GM12878 (cell line): Measurements from ENCODE around the gene SLC24A3. TPM values are rescaled to one million over a fixed set of nuclear protein-coding genes. Genes with fewer than 3 reads are reported as not detected.

Experiments
- ATF7 ChIP-seq: fragments of 450-650 bp; IDR thresholded peaks from 2 replicates; pipeline ENCODE4 v1.6.1; 2016; ENCODE audit warnings: low read depth, mild to moderate bottlenecking
- CEBPZ ChIP-seq: fragments of 150-350 bp; IDR thresholded peaks from 2 replicates; pipeline ENCODE4 v1.6.1; 2016; ENCODE audit warnings: low read depth, low read length
- CREB1 ChIP-seq: IDR thresholded peaks from 2 replicates; pipeline ENCODE4 v1.6.1; 2012; ENCODE audit warnings: low read depth, mild to moderate bottlenecking, inconsistent platforms
- EZH2 ChIP-seq: IDR thresholded peaks from 2 replicates; pipeline ENCODE4 v1.6.1; 2012; ENCODE audit warnings: low read depth, mild to moderate bottlenecking, control low read depth, inconsistent platforms, low read length, borderline replicate concordance; ENCODE audit not compliant: control insufficient read depth
- PKNOX1 ChIP-seq: fragments of 450-650 bp; IDR thresholded peaks from 2 replicates; pipeline ENCODE4 v1.6.1; 2016; ENCODE audit warnings: mild to moderate bottlenecking
- RBBP5 ChIP-seq: fragments of 200-600 bp; sonication (generic); conservative IDR thresholded peaks from 2 replicates; pipeline ENCODE4 v1.6.1; 2016
- SP1 ChIP-seq: IDR thresholded peaks from one replicate; pipeline ENCODE4 v1.6.1; 2011; ENCODE audit warnings: low read depth, low read length
- SREBF1 ChIP-seq: IDR thresholded peaks from 2 replicates; pipeline ENCODE4 v1.6.1; 2012; ENCODE audit warnings: mild to moderate bottlenecking, low read length
- polyA plus RNA-seq, 11 experiments: library from polyadenylated mRNA; depleted of rRNA in 4 of 11; unstranded in 6 of 11; stranded (reverse) in 5 of 11; fragments of >200 nt; fragmentation: Nextera tagmentation in 4 of 11; fragmentation: Illumina TruSeq in 1 of 11; extraction: Ambion mirVana in 4 of 11; extraction: Trizol in 1 of 11; gene quantifications; 1 replicate in 1 of 11; 2 replicates in 10 of 11; pipeline versions ENCODE4 v1.2.1 to v1.2.3, GENCODE V29; 2011 to 2016; ENCODE audit warnings: inconsistent platforms in 2 of 11, missing spikeins in 2 of 11, low read depth in 1 of 11
- total RNA-seq, 4 experiments: library from RNA; depleted of rRNA in 3 of 4; stranded (reverse); fragments of >200 nt in 3 of 4; fragmentation: Illumina TruSeq in 1 of 4; extraction: Trizol in 1 of 4; gene quantifications; 2 replicates each; pipeline versions ENCODE4 v1.2.1 to v1.2.3, GENCODE V29; 2013 to 2021
- TF ChIP-seq, protein P1 (sequence below): IDR thresholded peaks from 2 replicates; pipeline ENCODE4 v1.6.1; 2012; ENCODE audit warnings: improper control_type of control experiment, low read depth, low read length; ENCODE audit not compliant: insufficient replicate concordance

Gene SLC24A3
- total and polyA plus RNA-seq, 10 of the 15 experiments (the other 5 are each of a cell fraction or from before 2014, with no cell fraction given) = 0.04 TPM; not detected in 9

- no peak for TF ChIP-seq CEBPZ
- TF ChIP-seq SP1 = no peak
- TF ChIP-seq RBBP5 = no peak
- no peak for TF ChIP-seq SREBF1
- TF ChIP-seq PKNOX1 = no peak
- no peak for TF ChIP-seq ATF7
- no peak for TF ChIP-seq CREB1
- TF ChIP-seq, protein P1, sequence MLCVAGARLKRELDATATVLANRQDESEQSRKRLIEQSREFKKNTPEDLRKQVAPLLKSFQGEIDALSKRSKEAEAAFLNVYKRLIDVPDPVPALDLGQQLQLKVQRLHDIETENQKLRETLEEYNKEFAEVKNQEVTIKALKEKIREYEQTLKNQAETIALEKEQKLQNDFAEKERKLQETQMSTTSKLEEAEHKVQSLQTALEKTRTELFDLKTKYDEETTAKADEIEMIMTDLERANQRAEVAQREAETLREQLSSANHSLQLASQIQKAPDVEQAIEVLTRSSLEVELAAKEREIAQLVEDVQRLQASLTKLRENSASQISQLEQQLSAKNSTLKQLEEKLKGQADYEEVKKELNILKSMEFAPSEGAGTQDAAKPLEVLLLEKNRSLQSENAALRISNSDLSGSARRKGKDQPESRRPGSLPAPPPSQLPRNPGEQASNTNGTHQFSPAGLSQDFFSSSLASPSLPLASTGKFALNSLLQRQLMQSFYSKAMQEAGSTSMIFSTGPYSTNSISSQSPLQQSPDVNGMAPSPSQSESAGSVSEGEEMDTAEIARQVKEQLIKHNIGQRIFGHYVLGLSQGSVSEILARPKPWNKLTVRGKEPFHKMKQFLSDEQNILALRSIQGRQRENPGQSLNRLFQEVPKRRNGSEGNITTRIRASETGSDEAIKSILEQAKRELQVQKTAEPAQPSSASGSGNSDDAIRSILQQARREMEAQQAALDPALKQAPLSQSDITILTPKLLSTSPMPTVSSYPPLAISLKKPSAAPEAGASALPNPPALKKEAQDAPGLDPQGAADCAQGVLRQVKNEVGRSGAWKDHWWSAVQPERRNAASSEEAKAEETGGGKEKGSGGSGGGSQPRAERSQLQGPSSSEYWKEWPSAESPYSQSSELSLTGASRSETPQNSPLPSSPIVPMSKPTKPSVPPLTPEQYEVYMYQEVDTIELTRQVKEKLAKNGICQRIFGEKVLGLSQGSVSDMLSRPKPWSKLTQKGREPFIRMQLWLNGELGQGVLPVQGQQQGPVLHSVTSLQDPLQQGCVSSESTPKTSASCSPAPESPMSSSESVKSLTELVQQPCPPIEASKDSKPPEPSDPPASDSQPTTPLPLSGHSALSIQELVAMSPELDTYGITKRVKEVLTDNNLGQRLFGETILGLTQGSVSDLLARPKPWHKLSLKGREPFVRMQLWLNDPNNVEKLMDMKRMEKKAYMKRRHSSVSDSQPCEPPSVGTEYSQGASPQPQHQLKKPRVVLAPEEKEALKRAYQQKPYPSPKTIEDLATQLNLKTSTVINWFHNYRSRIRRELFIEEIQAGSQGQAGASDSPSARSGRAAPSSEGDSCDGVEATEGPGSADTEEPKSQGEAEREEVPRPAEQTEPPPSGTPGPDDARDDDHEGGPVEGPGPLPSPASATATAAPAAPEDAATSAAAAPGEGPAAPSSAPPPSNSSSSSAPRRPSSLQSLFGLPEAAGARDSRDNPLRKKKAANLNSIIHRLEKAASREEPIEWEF = no peak
- TF ChIP-seq EZH2 = no peak
Measured at GRCh38 chr20:19453862-19454261, 241.4 kb downstream of the SLC24A3 start (continued).
